NCI-H2171 (cell line): ENCODE results near the gene TEFM.
"Not testable (repeated sequence)": the region's sequence is repeated elsewhere in the genome, so short reads cannot be mapped to it uniquely, and the experiment has no call there.

ENCODE experiments used
- DNase-seq: peaks from one replicate; lab custom pipeline; 2025; lab: John Stamatoyannopoulos, UW

Gene TEFM

DNA sequence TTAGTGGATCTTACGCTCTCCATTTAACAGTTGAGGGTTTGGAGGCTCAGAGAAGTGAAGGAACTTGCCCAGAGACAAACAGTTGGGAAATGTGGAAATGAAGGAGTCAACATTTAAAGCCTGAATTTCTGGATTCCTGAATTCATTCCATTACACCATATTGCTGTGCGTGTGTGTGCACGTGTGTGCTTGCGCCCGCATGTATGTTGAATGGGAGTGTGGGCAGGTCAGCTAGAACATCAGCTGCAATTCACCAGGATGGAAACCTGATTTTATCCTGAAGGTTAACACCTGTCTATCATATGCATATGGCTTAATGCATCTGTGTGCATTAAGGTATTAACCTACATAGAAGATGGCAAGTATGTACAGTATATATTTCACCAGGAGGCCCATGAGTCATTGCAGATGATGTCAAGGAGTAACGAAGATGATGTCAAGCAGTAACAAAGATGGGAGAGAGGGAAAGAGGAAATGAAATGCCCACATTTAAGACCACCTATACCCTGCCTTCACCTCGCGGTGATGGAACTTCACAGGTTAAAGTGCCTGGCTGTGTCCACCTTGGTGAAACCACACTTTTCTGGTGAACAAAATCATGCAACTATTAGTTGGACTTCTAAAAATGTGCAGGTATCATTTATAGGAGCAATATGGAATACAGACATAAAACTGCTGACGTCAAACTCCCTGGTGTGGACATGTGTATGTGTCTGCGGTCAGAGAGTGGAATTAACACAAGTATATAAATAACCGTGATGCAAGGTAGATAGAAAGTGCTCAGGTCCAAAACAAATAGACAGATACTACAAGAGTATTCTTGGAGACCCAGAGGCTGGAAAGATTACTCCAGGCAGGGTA lies 14.9 kb upstream of the TEFM start:
- no peak for DNase-seq

DNA sequence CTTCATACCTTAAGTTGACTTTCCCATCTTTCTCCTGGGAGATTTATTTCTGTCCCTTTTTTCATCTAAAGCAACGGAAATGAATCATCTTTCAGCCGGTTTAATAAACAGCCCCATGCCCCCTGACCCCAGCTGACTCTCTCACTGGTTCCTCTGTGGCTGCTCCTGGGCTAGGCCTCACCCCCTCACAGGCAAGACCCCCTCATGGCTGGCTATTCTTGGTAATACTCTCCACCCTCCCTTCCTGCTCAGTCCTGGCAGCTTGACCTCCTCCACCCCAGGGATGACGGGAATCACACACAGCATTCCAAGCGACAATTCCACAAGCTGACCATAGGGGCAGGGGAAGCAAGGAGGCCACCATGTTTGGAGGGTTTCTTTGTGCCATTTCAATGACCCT lies 14.2 kb upstream of the TEFM start:
- DNase-seq, result no peak

DNA sequence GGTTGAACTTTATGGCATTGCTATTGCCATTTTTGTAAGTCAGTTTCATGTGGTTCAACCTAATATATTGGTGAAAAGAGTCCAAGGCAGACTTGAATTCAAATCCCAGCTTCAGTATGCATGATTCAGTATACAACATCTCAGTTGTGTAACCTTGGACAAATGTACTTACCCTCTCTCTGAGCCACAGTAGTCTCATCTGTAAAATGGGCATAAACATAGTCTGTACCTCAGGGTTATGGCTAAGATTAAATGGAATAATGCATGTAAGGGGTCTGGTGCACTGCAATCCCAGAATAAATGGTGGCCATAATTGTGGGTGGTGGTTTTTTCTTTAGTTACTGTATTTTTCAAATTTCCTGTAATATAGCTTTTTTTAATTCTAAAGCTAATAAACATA lies 11.0 kb upstream of the TEFM start:
- no peak for DNase-seq

GRCh38 chr17:30915833-30916611 lies 10.0 kb upstream of the TEFM start:
- DNase-seq, result no peak

GRCh38 chr17:30913955-30914354 lies 7.9 kb upstream of the TEFM start:
- no peak for DNase-seq

- DNase-seq, result not testable (repeated sequence)
These were observed 4.1 kb upstream of the TEFM start for GRCh38 chr17:30910151-30910550.

GRCh38 chr17:30908717-30909420 lies 2.8 kb upstream of the TEFM start:
- DNase-seq, result no peak

DNA sequence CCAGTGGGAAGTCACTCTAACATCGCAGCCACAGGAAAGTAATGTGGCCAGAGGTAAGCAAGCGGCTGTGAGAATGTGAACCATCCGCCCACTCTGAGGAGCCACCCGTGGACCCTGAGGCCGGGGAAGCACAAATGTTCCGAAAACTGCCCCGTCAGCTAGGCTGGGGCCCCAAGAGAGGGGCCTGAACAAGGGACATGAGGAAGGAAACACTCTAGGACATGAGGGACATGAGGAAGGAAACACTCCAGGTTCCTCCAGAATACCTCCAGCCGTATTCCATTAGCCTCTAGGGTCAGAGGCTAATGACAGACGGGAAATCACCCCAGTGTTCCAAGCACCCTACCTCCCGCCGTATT lies 317 bp downstream of the TEFM start:
- DNase-seq, result no peak

- no peak for DNase-seq
These were observed 8.7 kb downstream of the TEFM start for GRCh38 chr17:30897311-30897710.

GRCh38 chr17:30894236-30894635 lies 11.8 kb downstream of the TEFM start:
- DNase-seq, result no peak

GRCh38 chr17:30886187-30886586 lies 19.9 kb downstream of the TEFM start:
- no peak for DNase-seq

DNA sequence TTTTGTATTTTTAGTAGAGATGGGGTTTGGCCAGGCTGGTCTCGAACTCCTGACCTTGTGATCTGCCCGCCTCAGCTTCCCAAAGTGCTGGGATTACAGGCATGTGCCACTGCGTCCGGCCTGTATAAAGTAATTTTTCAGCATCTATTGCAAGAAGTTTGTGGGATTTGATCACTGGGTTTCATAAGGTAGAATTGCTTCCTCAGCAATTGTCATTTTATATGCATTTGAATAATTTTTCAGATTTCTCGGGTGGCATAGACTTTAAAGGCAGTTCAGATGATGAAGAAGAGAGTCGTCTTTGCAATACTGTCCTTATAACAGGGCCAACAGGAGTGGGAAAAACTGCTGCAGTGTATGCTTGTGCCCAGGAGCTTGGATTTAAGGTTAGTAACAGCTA lies 37.0 kb downstream of the TEFM start:
- no peak for DNase-seq

GRCh38 chr17:30864636-30865035 lies 41.4 kb downstream of the TEFM start:
- DNase-seq, result no peak

DNA sequence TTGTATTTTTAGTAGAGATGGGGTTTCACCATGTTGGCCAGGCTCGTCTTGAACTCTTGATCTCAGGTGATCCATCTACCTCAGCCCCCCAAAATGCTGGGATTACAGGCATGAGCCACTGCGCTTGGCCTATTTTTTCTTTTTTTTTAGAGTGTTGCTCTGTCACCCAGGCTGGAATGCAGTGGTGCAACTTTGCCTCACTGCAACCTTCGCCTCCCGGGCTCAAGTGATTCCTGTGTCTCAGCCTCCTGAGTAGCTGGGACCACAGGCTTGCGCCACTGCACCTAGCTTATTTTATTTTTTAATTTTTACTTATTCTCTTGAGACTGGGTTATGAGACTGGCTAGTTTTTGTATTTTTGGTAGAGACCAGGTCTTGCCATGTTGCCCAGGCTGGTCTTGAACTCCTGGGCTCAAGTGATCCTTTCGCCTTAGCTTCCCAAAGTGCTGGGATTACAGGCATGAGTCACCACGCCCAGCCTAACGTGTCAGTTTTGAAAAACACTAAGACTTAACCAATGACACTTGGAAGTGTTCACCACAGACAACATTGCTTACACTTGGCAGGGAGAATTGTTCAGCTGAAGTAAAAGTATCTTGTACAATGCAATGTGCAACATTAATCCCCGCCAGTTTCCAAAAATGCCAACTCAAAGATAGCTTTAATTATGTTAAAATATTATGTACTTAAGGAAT lies 47.3 kb downstream of the TEFM start:
- no peak for DNase-seq

- no peak for DNase-seq
These were observed 51.9 kb downstream of the TEFM start for GRCh38 chr17:30854146-30854545.
